Measurements from ENCODE around the gene AFAP1L2.

The AFAP1L2 gene

GRCh38 chr10:114271075-114271778 is 133.1 kb downstream of the AFAP1L2 start:
- DNase-seq (ENCODE audit: low read depth) = no peak

GRCh38 chr10:114266521-114266920 is 137.8 kb downstream of the AFAP1L2 start:
- DNase-seq (ENCODE audit: low read depth) = no peak

GRCh38 chr10:114265392-114266053 is 138.8 kb downstream of the AFAP1L2 start:
- no peak for DNase-seq (ENCODE audit: low read depth)

GRCh38 chr10:114262496-114262895 is 141.8 kb downstream of the AFAP1L2 start:
- no peak for DNase-seq (ENCODE audit: low read depth)

- DNase-seq (ENCODE audit: low read depth) = no peak
These were observed 143.2 kb downstream of the AFAP1L2 start for GRCh38 chr10:114261076-114261475.

- no peak for DNase-seq (ENCODE audit: low read depth)
These were observed 143.9 kb downstream of the AFAP1L2 start for GRCh38 chr10:114260366-114260765.

GRCh38 chr10:114259824-114260223 is 144.5 kb downstream of the AFAP1L2 start:
- no peak for DNase-seq (ENCODE audit: low read depth)

GRCh38 chr10:114258274-114258840 is 145.9 kb downstream of the AFAP1L2 start:
- DNase-seq (ENCODE audit: low read depth) = no peak

GRCh38 chr10:114257498-114257897 is 146.8 kb downstream of the AFAP1L2 start:
- no peak for DNase-seq (ENCODE audit: low read depth)

- DNase-seq (ENCODE audit: low read depth) = no peak
These were observed 147.5 kb downstream of the AFAP1L2 start for GRCh38 chr10:114256822-114257221.

- no peak for DNase-seq (ENCODE audit: low read depth)
These were observed 148.1 kb downstream of the AFAP1L2 start for GRCh38 chr10:114256008-114256765.

- no peak for DNase-seq (ENCODE audit: low read depth)
These were observed 149.1 kb downstream of the AFAP1L2 start for GRCh38 chr10:114255227-114255626.

GRCh38 chr10:114252883-114253282 is 151.4 kb downstream of the AFAP1L2 start:
- DNase-seq (ENCODE audit: low read depth) = no peak

GRCh38 chr10:114252092-114252491 is 152.2 kb downstream of the AFAP1L2 start:
- DNase-seq (ENCODE audit: low read depth) = no peak

- DNase-seq (ENCODE audit: low read depth) = no peak
These were observed 153.6 kb downstream of the AFAP1L2 start for GRCh38 chr10:114250716-114251115.

- no peak for DNase-seq (ENCODE audit: low read depth)
These were observed 154.1 kb downstream of the AFAP1L2 start for GRCh38 chr10:114250236-114250635.

GRCh38 chr10:114246679-114247305 is 157.5 kb downstream of the AFAP1L2 start:
- DNase-seq (ENCODE audit: low read depth) = no peak

GRCh38 chr10:114245121-114245791 is 159.0 kb downstream of the AFAP1L2 start:
- DNase-seq (ENCODE audit: low read depth) = no peak

All from fibroblast of the conjunctiva (primary cell).